GM19099 (cell line): ENCODE results near the gene PPRC1.

Experiments used
- POLR2A ChIP-seq: IDR thresholded peaks from 3 replicates; pipeline ENCODE4 v1.6.1; 2011; ENCODE audit warnings: low read depth; ENCODE audit not compliant: insufficient read length; ENCODE audit errors: extremely low read depth

PPRC1 gene

DNA sequence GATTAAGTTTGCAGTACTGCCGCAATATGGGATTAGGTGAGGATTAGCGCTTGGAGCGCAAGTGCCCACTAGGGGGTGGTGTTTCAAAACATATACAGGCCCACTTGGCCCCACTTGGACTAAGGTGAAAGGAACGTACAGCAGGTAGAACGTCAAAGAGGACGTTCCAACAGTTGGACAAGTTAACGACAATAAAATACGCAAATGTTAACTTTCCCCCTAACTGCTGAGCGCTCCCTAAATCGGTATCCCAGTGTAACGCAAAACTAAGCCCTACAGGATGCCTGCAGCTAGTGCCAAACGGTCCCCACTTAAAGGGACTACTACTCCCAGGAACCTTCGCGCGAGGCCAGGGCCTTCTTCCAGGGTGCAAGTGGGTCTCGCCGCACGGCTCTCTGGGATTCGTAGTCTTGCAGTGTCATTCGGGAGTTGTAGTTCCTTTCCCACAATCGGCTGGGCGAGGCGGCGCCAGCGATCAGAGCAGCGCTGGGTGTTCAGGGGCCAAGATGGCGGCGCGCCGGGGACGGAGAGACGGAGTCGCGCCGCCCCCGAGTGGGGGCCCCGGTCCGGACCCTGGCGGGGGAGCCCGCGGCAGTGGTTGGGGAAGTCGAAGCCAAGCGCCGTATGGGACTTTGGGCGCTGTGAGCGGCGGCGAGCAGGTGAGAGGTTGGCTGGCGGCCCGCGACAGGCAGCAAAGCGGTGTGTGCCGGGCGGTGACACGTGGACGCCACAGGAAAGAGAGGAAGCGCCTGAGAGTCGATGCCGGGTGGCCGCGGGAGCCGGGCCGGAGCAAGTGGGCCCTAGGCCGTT is at the start of gene PPRC1:
Gene PPRC1, plus strand, starts transcription at position 478 of the 810 bp plus-strand sequence. Its CDS starts 29 bp downstream, at position 507.
- peak; percentile 90 for TF ChIP-seq POLR2A

GRCh38 chr10:102083541-102083940 is 49.3 kb upstream of the PPRC1 start:
- no peak for TF ChIP-seq POLR2A

- no peak for TF ChIP-seq POLR2A
These were observed 47.5 kb upstream of the PPRC1 start for GRCh38 chr10:102085336-102085735.

- no peak for TF ChIP-seq POLR2A
These were observed 46.6 kb upstream of the PPRC1 start for GRCh38 chr10:102086196-102086595.

DNA sequence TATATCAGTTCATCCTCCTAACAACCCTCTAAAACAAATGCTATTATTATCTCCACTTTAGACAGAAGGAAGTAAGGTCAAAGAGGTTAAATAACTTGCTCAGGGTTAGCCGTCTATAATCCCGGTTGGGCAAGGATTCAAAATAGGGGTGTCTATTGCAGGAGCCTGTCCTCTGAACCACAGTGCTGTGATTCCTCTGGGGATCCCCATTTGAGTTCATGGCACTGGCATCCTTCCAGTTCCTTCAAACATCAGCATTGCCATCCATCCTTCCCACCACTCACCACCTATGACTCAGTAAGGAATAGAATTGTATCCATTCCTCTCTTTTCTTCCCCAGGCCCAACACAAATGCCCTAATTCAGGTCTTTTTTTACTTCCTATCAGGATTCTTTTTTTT is 42.1 kb upstream of the PPRC1 start:
- no peak for TF ChIP-seq POLR2A

DNA sequence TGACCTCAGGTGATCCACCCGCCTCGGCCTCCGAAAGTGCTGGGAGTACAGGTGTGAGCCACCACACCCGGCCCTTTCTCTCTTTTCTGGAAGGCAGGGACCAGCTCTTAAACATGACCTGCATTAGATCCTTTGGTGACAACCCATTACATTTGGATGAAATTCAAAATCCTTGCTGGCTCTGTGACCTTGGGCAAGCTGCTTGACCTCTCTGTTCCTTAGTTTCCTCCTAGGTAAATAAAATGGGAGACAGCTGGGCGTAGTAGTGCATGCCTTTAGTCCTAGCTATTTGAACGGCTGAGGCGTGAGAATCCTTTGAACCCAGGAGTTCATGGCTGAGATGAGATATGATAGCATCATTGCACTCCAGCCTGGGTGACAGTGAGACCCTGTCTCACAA is 36.4 kb upstream of the PPRC1 start:
- no peak for TF ChIP-seq POLR2A

GRCh38 chr10:102101152-102101551 is 31.7 kb upstream of the PPRC1 start:
- no peak for TF ChIP-seq POLR2A

GRCh38 chr10:102102421-102102820 is 30.4 kb upstream of the PPRC1 start:
- no peak for TF ChIP-seq POLR2A

GRCh38 chr10:102106998-102107397 is 25.8 kb upstream of the PPRC1 start:
- TF ChIP-seq POLR2A, result no peak

- TF ChIP-seq POLR2A, result no peak
These were observed 23.4 kb upstream of the PPRC1 start for GRCh38 chr10:102109166-102110116.

DNA sequence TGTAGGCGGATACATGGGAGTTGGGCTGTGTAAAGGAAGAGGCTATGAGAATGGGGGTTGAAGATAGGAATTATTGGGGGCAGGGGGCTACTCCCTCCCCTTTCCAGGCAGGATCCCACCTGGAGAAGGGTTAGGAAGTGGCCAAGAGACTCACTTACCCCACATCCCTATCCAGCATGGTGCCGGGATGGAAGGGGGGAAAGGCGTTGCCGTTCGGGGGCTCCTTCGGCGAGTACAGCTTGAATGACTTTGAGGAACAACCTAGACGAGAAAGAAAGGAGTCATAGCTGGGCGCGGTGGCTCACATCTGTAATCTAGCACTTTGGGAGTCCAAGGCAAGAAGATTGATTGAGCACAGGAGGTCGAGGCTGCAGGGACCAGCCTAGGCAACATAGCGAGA is 21.6 kb upstream of the PPRC1 start:
- no peak for TF ChIP-seq POLR2A

GRCh38 chr10:102112210-102112817 is 20.5 kb upstream of the PPRC1 start:
- no peak for TF ChIP-seq POLR2A

DNA sequence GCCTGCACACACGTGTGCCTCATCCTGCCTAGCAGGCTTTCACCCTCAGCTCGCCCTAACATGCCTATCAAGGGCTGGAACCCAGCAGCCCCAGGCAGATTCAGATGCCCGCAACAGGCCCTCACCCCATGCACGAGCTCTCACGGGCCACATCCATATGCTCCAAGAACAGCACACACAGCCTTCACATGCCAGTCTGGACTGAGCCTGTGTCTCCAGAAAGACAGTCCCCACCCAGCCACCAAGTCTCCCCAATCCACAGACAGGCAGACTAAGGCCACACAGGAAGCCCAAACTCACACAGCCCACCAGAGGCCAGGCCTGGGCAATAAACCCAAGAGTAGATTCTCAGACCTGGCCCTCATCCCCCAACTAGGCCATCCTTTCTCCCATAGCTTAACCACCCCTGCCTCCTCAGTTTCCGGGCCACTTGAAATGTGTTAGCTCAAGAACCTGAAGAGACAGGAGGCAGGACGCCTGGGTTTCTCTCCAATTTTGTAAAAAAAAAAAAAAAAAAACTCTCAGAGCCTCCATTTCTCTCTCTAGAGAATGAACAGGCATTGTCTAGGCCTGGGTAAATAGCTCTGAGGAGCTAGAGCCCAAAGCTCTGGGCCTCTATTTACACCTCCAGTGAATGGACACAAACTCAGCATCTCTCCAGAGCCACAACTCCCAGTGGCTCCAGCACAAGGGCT is 19.4 kb upstream of the PPRC1 start:
- no peak for TF ChIP-seq POLR2A

DNA sequence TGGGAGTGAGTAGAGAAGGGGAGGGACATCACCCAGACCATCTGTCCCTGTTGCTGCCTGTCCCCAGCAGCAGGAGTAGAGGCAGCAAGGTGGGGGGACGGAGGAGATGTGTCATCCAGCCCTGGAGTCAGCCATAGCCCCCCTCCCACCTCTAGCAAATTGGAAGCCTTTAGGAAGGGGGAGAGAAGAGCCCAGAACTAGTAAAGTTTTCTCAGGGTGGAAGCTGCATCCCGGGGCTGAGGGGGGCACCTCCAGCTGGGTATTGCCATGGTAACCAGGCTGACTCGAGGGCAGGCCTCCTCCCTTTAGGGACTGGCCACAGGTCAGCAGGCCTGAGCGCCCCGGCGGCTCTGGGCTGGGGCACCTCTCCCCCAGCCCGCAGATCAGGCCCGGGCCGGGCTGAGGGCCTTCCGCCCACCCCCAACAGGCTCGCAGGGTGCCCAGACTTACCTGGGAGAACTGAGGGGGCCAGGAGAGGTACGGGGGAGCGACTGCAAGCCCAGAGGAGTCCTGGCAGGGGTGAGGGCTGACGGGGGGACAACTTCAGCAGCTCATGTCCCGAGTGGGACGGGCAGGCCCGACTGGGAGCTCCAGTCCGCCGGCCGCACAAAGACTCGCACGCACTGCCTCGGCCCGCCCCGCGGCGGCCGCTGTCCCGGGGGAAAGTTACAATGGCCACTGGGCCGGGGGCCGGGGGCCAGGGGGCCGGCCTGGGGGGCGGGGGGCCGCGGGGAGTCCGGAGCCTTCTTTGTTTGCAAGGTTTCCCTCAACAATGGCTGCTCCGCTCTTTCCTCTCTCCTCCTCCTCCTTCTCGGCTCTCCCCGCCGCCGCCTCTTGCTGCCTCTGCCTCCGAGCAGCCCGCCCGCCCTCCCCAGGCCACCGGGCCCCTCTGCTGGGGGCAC is 18.6 kb upstream of the PPRC1 start:
- TF ChIP-seq POLR2A, result no peak
